NCI-H82 treated with DMSO at 0.1 percent for 48 hours (cell line): Measurements from ENCODE around the gene APBA2.

Experiments
- DNase-seq: peaks from one replicate; lab custom pipeline; 2025; ENCODE audit not compliant: unreplicated experiment; lab: John Stamatoyannopoulos, UW

The APBA2 gene

GRCh38 chr15:28980709-28981350, 95.1 kb downstream of the APBA2 start:
- no peak for DNase-seq

- no peak for DNase-seq
These were observed 95.6 kb downstream of the APBA2 start for GRCh38 chr15:28981351-28981720.

GRCh38 chr15:28981921-28982320, 96.1 kb downstream of the APBA2 start:
- no peak for DNase-seq

GRCh38 chr15:28982886-28983285, 97.1 kb downstream of the APBA2 start:
- DNase-seq = no peak

GRCh38 chr15:28983432-28984311, 97.9 kb downstream of the APBA2 start:
- no peak for DNase-seq

GRCh38 chr15:28984421-28985315, 98.9 kb downstream of the APBA2 start:
- no peak for DNase-seq

- DNase-seq = no peak
These were observed 99.5 kb downstream of the APBA2 start for GRCh38 chr15:28985316-28985645.

GRCh38 chr15:28985691-28986090, 99.9 kb downstream of the APBA2 start:
- DNase-seq = no peak

GRCh38 chr15:28986108-28986507, 100.3 kb downstream of the APBA2 start:
- no peak for DNase-seq

- DNase-seq = no peak
These were observed 101.0 kb downstream of the APBA2 start for GRCh38 chr15:28986726-28987125.

- no peak for DNase-seq
These were observed 101.6 kb downstream of the APBA2 start for GRCh38 chr15:28987337-28987736.

- no peak for DNase-seq
These were observed 103.6 kb downstream of the APBA2 start for GRCh38 chr15:28989239-28989830.

- DNase-seq = no peak
These were observed 104.1 kb downstream of the APBA2 start for GRCh38 chr15:28989896-28990295.

- DNase-seq = no peak
These were observed 104.6 kb downstream of the APBA2 start for GRCh38 chr15:28990390-28990789.

- DNase-seq = no peak
These were observed 105.7 kb downstream of the APBA2 start for GRCh38 chr15:28991236-28992171.

GRCh38 chr15:28992336-28992864, 106.6 kb downstream of the APBA2 start:
- DNase-seq = no peak

- no peak for DNase-seq
These were observed 107.4 kb downstream of the APBA2 start for GRCh38 chr15:28993051-28993719.

GRCh38 chr15:28993720-28994053, 107.9 kb downstream of the APBA2 start:
- no peak for DNase-seq

GRCh38 chr15:28994142-28994830, 108.5 kb downstream of the APBA2 start:
- DNase-seq = no peak
